MM.1S (cell line): Measurements from ENCODE around the gene RPL38.

Experiments used
- DNase-seq: peaks from one replicate; pipeline ENCODE4 v3.0.0-alpha.2; 2015
- H2AFZ ChIP-seq: fragments of 300-600 bp; sonication (generic); 2 replicates; pipeline ENCODE4 v1.6.0; 2016; ENCODE audit warnings: antibody characterized with exemption, low read length
- H3F3A ChIP-seq: fragments of 300-600 bp; sonication (generic); 2 replicates; pipeline ENCODE4 v1.6.1; 2016; ENCODE audit warnings: mild to moderate bottlenecking, antibody characterized with exemption, low read length, moderate library complexity, mixed read lengths; ENCODE audit not compliant: insufficient read depth
- H3K27ac ChIP-seq: fragments of 300-600 bp; sonication (generic); 2 replicates; pipeline ENCODE4 v1.5.1; 2016; ENCODE audit warnings: mild to moderate bottlenecking, low read length
- H3K27me3 ChIP-seq: fragments of 300-600 bp; sonication (generic); replicated peaks from 2 replicates; pipeline ENCODE4 v1.6.0; 2016; ENCODE audit warnings: low read length; ENCODE audit not compliant: insufficient read depth
- H3K36me3 ChIP-seq: fragments of 300-600 bp; sonication (generic); replicated peaks from 2 replicates; pipeline ENCODE4 v1.6.1; 2016; ENCODE audit warnings: mild to moderate bottlenecking, low read length, mixed read lengths; ENCODE audit not compliant: insufficient read depth
- H3K4me1 ChIP-seq: fragments of 300-600 bp; sonication (generic); 2 replicates; pipeline ENCODE4 v1.6.1; 2016; ENCODE audit warnings: low read length, mixed read lengths
- H3K4me2 ChIP-seq: fragments of 300-600 bp; sonication (generic); 2 replicates; pipeline ENCODE4 v1.6.0; 2016; ENCODE audit warnings: low read depth, low read length
- H3K4me3 ChIP-seq: fragments of 300-600 bp; sonication (generic); 2 replicates; pipeline ENCODE4 v1.5.1; 2016; ENCODE audit warnings: low read length, mixed read lengths
- H3K79me2 ChIP-seq: fragments of 300-600 bp; sonication (generic); 2 replicates; pipeline ENCODE4 v1.6.1; 2016; ENCODE audit warnings: mixed run types, low read length, mixed read lengths
- H3K9ac ChIP-seq: fragments of 300-600 bp; sonication (generic); 2 replicates; pipeline ENCODE4 v1.6.1; 2016; ENCODE audit warnings: low read length, mixed read lengths
- H3K9me2 ChIP-seq: fragments of 300-600 bp; sonication (generic); replicated peaks from 2 replicates; pipeline ENCODE4 v1.6.1; 2016; ENCODE audit warnings: mild to moderate bottlenecking, low read length, mixed read lengths; ENCODE audit not compliant: insufficient read depth
- H3K9me3 ChIP-seq: fragments of 300-600 bp; sonication (generic); replicated peaks from 2 replicates; pipeline ENCODE4 v1.6.1; 2016; ENCODE audit warnings: mild to moderate bottlenecking, low read length, mixed read lengths; ENCODE audit not compliant: insufficient read depth
- H4K20me1 ChIP-seq: fragments of 300-600 bp; sonication (generic); 2 replicates; pipeline ENCODE4 v1.6.1; 2016; ENCODE audit warnings: mild to moderate bottlenecking, low read length, moderate library complexity, mixed read lengths; ENCODE audit not compliant: insufficient read depth
- EZH2 ChIP-seq: fragments of 300-600 bp; sonication (generic); optimal IDR thresholded peaks from 2 replicates; pipeline ENCODE3; 2017; ENCODE audit warnings: low read depth, mild to moderate bottlenecking, antibody characterized with exemption, low read length, mixed read lengths
- EZH2phosphoT487 ChIP-seq: fragments of 300-600 bp; sonication (generic); IDR thresholded peaks from 2 replicates; pipeline ENCODE4 v1.6.1; 2018; ENCODE audit warnings: antibody characterized with exemption, low read length
- TF ChIP-seq, protein P1 (sequence below): fragments of 300-600 bp; sonication (generic); IDR thresholded peaks from 2 replicates; pipeline ENCODE4 v1.5.1; 2016; ENCODE audit warnings: antibody characterized with exemption, low read length, mixed read lengths

Gene RPL38

DNA sequence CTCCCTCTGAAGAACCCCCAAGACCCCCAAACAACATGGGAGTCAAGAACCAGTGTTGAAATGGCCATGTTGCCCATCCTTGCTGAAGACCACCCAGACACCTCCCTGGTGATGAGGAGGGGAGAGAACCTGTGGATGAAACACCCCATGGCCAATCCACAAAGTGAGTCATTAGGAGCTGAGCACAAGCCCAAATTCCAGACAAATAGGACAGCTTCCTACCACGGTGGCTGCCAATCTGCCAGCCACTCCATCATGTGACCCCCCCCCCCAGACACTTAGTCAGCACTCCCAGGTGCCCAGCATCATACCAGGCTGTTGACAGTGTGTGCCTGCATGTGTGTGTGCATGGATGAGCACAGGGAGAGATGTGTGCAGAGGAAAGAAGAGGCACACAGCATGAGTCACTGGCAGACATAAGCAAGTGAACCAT, 26.4 kb upstream of the RPL38 start:
- TF ChIP-seq, protein P1, sequence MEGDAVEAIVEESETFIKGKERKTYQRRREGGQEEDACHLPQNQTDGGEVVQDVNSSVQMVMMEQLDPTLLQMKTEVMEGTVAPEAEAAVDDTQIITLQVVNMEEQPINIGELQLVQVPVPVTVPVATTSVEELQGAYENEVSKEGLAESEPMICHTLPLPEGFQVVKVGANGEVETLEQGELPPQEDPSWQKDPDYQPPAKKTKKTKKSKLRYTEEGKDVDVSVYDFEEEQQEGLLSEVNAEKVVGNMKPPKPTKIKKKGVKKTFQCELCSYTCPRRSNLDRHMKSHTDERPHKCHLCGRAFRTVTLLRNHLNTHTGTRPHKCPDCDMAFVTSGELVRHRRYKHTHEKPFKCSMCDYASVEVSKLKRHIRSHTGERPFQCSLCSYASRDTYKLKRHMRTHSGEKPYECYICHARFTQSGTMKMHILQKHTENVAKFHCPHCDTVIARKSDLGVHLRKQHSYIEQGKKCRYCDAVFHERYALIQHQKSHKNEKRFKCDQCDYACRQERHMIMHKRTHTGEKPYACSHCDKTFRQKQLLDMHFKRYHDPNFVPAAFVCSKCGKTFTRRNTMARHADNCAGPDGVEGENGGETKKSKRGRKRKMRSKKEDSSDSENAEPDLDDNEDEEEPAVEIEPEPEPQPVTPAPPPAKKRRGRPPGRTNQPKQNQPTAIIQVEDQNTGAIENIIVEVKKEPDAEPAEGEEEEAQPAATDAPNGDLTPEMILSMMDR, result no peak
- TF ChIP-seq EZH2 (no peak), EZH2phosphoT487 (no peak)
- Histone ChIP-seq H3K9me3 (no peaks in the 10 kb centered on the region), H3K4me3 (no peak overlapping the region), H3K9ac (no peak overlapping the region), H4K20me1 (no peaks in the 10 kb centered on the region), H3K4me2 (no peak overlapping the region), H3K27me3 (peaks cover 85% of the 10 kb centered on the region), H3K79me2 (no peaks in the 10 kb centered on the region), H3K27ac (no peak overlapping the region), H3F3A (no peaks in the 10 kb centered on the region), H3K4me1 (no peaks in the 10 kb centered on the region), H3K9me2 (no peaks in the 10 kb centered on the region), H3K36me3 (no peaks in the 10 kb centered on the region), H2AFZ (no peak overlapping the region)
- DNase-seq, result no peak

DNA sequence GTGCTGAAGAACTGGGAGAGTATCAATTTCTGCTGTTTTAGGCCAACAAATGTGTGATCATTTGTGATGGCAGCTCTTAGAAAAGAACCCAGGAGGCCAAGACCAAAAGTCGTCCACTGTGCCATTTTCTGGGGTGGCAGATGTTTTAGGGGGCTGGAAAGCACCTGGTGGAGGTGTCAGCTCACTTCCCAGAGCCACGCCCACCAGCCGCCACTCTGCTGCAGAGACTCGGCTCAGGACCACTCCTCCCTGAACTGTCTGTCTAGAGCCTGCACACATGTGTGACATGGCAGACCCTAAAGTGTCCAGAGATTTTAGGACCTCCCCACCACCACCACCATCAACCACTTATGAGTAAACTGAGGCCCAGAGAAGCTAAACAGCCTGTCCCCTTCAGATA, 23.9 kb upstream of the RPL38 start:
- Histone ChIP-seq H3K27ac (no peak overlapping the region), H4K20me1 (no peaks in the 10 kb centered on the region), H3K79me2 (no peaks in the 10 kb centered on the region), H3K36me3 (no peaks in the 10 kb centered on the region), H3K9me2 (no peaks in the 10 kb centered on the region), H3K4me2 (no peak overlapping the region), H3K4me3 (no peak overlapping the region), H3K9me3 (no peaks in the 10 kb centered on the region), H3K4me1 (no peaks in the 10 kb centered on the region), H3K27me3 (peaks cover 92% of the 10 kb centered on the region), H3F3A (no peaks in the 10 kb centered on the region), H3K9ac (no peak overlapping the region), H2AFZ (no peak overlapping the region)
- no peak for TF ChIP-seq EZH2phosphoT487
- no peak for TF ChIP-seq EZH2
- TF ChIP-seq, protein P1, result no peak
- DNase-seq, result no peak

DNA sequence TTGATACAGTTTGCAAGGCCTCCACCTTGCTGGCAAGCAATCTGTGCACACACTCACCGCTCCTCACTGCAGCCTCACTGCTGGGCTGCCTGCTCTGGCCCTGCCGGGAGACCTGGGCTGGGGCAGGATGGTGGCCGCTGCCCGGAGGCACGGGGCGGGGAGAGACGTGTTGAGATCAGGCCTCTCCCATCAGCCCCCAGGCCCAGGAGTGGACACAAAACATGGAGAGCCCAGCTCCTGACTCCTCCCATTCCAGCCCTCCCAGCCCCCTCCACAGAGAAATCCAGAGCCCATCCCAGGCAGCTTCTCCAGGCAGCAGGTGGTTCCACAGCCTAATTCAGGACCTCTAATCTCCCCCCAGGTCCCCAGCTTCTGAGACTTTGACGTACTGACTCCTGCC, 23.1 kb upstream of the RPL38 start:
- DNase-seq, result no peak
- no peaks in the 10 kb centered on the region for H4K20me1 ChIP-seq
- no peaks in the 10 kb centered on the region for H3K4me1 ChIP-seq
- H3K9me2 ChIP-seq, result no peaks in the 10 kb centered on the region
- H3K27me3 ChIP-seq, result peaks cover 92% of the 10 kb centered on the region
- H3F3A ChIP-seq, result no peaks in the 10 kb centered on the region
- H3K4me2 ChIP-seq, result no peak overlapping the region
- H3K36me3 ChIP-seq, result no peaks in the 10 kb centered on the region
- no peak overlapping the region for H2AFZ ChIP-seq
- H3K27ac ChIP-seq, result no peak overlapping the region
- no peak for TF ChIP-seq EZH2phosphoT487
- no peak for TF ChIP-seq EZH2
- TF ChIP-seq, protein P1, result no peak
- no peak overlapping the region for H3K9ac ChIP-seq
- no peaks in the 10 kb centered on the region for H3K79me2 ChIP-seq
- H3K4me3 ChIP-seq, result no peak overlapping the region
- no peaks in the 10 kb centered on the region for H3K9me3 ChIP-seq
